Measurements from ENCODE around the gene ROBO4.

ROBO4 gene

GRCh38 chr11:124835918-124836317 lies 61.7 kb downstream of the ROBO4 start:
- Histone ChIP-seq H3K4me2 (ENCODE audit: low read length) (peak overlapping the region; percentile 62), H3K9me3 (ENCODE audit: insufficient read depth, low read length) (no peaks in the 10 kb centered on the region), H3K9ac (ENCODE audit: low read length) (no peak overlapping the region), H3K4me1 (ENCODE audit: low read length) (peaks cover 9% of the 10 kb centered on the region; the same call in 1 of the 2 replicates), H3K79me2 (ENCODE audit: low read length) (no peaks in the 10 kb centered on the region), H2AFZ (ENCODE audit: low read depth, low read length) (0 out of 2 replicates have a peak overlapping the region, but pooled peaks have one; percentile 66), H4K20me1 (ENCODE audit: insufficient read depth, low read length) (no peaks in the 10 kb centered on the region), H3K27me3 (ENCODE audit: low read depth, low read length) (peaks cover 20% of the 10 kb centered on the region), H3K4me3 (ENCODE audit: low read length) (peak overlapping the region; percentile 70; the same call in 1 of the 2 replicates), H3K27ac (ENCODE audit: low read length) (no peak overlapping the region), H3K36me3 (replicated peaks; ENCODE audit: low read depth, low read length) (no peaks in the 10 kb centered on the region)
- no peak for TF ChIP-seq EZH2phosphoT487 (IDR thresholded peaks at IDR 0.05; ENCODE audit: low read depth)
- TF ChIP-seq, protein P1, sequence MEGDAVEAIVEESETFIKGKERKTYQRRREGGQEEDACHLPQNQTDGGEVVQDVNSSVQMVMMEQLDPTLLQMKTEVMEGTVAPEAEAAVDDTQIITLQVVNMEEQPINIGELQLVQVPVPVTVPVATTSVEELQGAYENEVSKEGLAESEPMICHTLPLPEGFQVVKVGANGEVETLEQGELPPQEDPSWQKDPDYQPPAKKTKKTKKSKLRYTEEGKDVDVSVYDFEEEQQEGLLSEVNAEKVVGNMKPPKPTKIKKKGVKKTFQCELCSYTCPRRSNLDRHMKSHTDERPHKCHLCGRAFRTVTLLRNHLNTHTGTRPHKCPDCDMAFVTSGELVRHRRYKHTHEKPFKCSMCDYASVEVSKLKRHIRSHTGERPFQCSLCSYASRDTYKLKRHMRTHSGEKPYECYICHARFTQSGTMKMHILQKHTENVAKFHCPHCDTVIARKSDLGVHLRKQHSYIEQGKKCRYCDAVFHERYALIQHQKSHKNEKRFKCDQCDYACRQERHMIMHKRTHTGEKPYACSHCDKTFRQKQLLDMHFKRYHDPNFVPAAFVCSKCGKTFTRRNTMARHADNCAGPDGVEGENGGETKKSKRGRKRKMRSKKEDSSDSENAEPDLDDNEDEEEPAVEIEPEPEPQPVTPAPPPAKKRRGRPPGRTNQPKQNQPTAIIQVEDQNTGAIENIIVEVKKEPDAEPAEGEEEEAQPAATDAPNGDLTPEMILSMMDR (IDR thresholded peaks at IDR 0.05; ENCODE audit: low read depth, low read length), result no peak

GRCh38 chr11:124834526-124835180 lies 63.0 kb downstream of the ROBO4 start:
- no peak overlapping the region for H2AFZ ChIP-seq (ENCODE audit: low read depth, low read length)
- no peak overlapping the region for H3K9ac ChIP-seq (ENCODE audit: low read length)
- no peaks in the 10 kb centered on the region for H3K9me3 ChIP-seq (ENCODE audit: insufficient read depth, low read length)

More at GRCh38 chr11:124834526-124835180, 63.0 kb downstream of the ROBO4 start:
- peaks cover 14% of the 10 kb centered on the region for H3K27me3 ChIP-seq (ENCODE audit: low read depth, low read length)
- no peak overlapping the region for H3K4me3 ChIP-seq (ENCODE audit: low read length)
- H3K27ac ChIP-seq (ENCODE audit: low read length), result no peak overlapping the region
- TF ChIP-seq, protein P1 (IDR thresholded peaks at IDR 0.05; ENCODE audit: low read depth, low read length), result no peak
- no peak for TF ChIP-seq EZH2phosphoT487 (IDR thresholded peaks at IDR 0.05; ENCODE audit: low read depth)
- H3K79me2 ChIP-seq (ENCODE audit: low read length), result no peaks in the 10 kb centered on the region
- H3K36me3 ChIP-seq (replicated peaks; ENCODE audit: low read depth, low read length), result no peaks in the 10 kb centered on the region
- no peaks in the 10 kb centered on the region for H4K20me1 ChIP-seq (ENCODE audit: insufficient read depth, low read length)
- H3K4me2 ChIP-seq (ENCODE audit: low read length), result no peak overlapping the region
- H3K4me1 ChIP-seq (ENCODE audit: low read length), result peaks cover 9% of the 10 kb centered on the region; the same call in 1 of the 2 replicates
